GM12892 (cell line): ENCODE results near the gene MEG3.

Experiments
- POLR2A ChIP-seq: IDR thresholded peaks from 2 replicates; pipeline ENCODE4 v1.6.1; 2011; ENCODE audit warnings: low read depth, low read length, control low read depth
- POLR2AphosphoS5 ChIP-seq: IDR thresholded peaks from 2 replicates; pipeline ENCODE4 v1.6.1; 2011; ENCODE audit warnings: low read depth, low read length, control low read depth
- TAF1 ChIP-seq: IDR thresholded peaks from 2 replicates; pipeline ENCODE4 v1.6.1; 2011; ENCODE audit warnings: low read depth, mild to moderate bottlenecking, control low read depth, low read length, borderline replicate concordance

DNA sequence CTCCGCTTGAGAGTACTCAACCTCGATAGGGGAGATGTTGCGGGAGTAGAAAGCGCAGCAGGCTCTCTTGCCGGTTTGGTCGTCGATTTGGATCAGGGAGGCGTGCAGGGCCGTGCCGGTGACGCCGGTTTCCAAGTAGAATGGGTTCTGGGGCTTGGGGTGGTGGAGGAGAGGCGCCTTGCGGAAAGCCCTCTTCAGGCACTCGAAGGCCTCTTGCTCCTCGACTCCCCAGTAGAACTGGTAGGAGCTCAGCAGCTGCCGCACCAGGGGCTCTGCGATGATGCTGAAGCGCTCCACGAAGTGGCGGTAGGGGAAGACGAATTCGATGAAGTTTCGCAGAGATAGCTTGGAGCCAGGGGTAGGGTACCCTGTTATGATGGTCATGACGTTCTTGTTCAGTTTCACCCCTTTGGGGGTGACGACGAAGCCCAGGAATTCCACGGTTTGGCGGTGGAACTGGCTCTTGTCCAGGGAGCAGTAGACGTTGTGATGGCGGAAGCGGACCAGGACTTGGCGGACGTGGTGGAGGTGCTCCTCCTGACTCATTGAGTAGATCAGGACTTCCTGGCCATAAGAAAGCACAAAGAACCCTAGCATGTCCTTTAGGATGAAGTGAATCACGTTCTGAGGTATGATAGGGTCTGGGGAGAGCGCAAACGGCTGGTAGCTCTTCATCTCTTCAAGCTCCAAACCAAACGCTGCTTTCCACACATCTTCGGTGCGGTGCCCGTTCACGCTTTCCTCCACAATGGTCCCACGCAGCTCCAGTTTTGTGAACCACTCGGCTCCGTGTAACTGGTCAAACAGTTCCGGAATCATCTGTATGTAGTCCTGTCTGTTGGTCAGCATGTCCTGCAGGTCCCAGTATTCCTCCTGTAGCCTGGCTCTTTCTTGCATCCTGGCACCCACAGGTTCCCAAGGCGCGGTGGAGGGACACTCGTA is 56.4 kb downstream of the MEG3 start:
- no peak for TF ChIP-seq TAF1
- no peak for TF ChIP-seq POLR2AphosphoS5
- no peak for TF ChIP-seq POLR2A
